ENCODE results near the gene MICB.

GRCh38 chr6:31471711-31472110 lies 26.2 kb upstream of the MICB start:
- no peak for TF ChIP-seq CTCF (IDR thresholded peaks at IDR 0.05; ENCODE audit: low read depth, low read length, poor library complexity, severe bottlenecking)
- TF ChIP-seq EZH2phosphoT487 (IDR thresholded peaks at IDR 0.05; ENCODE audit: borderline replicate concordance, low read length): no peak

All from DOHH2 (cell line).